Activated T-cell treated with anti-CD3 and anti-CD28 coated beads for 1 hour (primary cell): ENCODE results near the gene MAPRE2.
"Not testable (repeated sequence)": the region's sequence is repeated elsewhere in the genome, so short reads cannot be mapped to it uniquely, and the experiment has no call there.

Experiments
- DNase-seq: peaks from one replicate; pipeline ENCODE4 v3.0.0-alpha.2; 2020; ENCODE audit warnings: low read depth

The MAPRE2 gene

GRCh38 chr18:35091841-35092240, 50.6 kb downstream of the MAPRE2 start:
- DNase-seq = no peak

DNA sequence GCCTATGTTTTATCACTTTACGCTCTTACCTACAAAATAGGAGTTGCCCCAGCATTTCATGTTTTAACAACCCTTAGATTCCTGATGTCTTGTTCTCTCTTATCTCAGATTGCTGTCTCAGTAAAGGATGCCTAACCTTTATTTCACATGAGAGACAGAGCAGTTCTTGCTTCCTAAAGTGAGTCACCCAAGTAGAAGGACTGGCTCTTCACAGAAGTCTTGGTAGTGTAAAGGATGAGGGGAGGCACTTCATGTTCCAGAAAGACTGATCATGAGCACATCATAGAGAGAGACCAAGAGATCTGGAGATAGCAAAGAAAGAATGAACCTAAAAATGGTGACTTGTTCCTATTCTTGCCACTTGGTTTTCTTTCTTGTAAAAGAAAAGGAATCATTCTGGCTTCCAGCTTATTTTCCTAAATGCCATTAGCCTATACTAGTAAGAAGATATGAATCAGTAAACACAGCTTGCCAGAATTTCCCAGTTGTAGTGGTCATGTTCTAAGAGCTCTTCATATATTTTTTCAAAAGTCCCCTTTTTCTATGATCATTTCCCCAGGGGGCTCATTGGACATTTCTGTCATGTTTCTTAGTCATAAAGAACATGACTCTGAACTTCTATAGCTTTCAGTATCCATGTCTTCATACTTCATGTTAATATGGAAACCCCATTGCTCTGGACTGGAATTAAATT, 54.9 kb downstream of the MAPRE2 start:
- no peak for DNase-seq

DNA sequence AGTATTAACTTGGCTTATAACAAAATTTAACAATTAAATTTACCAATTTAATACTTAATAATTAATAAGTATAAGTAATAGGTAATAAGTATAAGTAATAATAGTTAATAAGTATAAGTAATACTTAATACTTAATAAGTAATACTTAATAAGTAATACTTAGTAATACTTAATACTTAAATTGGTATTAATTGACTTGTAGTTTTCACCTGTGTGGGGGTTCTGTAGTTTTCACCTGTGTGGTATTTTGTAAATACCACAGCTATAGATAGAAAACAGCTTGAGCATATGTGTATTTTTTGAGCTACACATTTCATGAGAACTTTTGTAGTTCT, 55.4 kb downstream of the MAPRE2 start:
- no peak for DNase-seq

- DNase-seq = no peak
These were observed 56.0 kb downstream of the MAPRE2 start for GRCh38 chr18:35097195-35097594.

GRCh38 chr18:35097763-35098162, 56.5 kb downstream of the MAPRE2 start:
- DNase-seq = no peak

- DNase-seq = no peak
These were observed 58.7 kb downstream of the MAPRE2 start for GRCh38 chr18:35099911-35100310.

GRCh38 chr18:35104391-35105051, 63.3 kb downstream of the MAPRE2 start:
- DNase-seq = no peak

- DNase-seq = no peak
These were observed 65.0 kb downstream of the MAPRE2 start for GRCh38 chr18:35106013-35106844.

GRCh38 chr18:35106845-35107148, 65.6 kb downstream of the MAPRE2 start:
- no peak for DNase-seq

GRCh38 chr18:35107216-35107615, 66.0 kb downstream of the MAPRE2 start:
- no peak for DNase-seq

- DNase-seq = not testable (repeated sequence)
These were observed 66.9 kb downstream of the MAPRE2 start for GRCh38 chr18:35108088-35108487.

GRCh38 chr18:35110059-35110458, 68.8 kb downstream of the MAPRE2 start:
- no peak for DNase-seq

GRCh38 chr18:35110554-35111485, 69.6 kb downstream of the MAPRE2 start:
- DNase-seq = no peak

DNA sequence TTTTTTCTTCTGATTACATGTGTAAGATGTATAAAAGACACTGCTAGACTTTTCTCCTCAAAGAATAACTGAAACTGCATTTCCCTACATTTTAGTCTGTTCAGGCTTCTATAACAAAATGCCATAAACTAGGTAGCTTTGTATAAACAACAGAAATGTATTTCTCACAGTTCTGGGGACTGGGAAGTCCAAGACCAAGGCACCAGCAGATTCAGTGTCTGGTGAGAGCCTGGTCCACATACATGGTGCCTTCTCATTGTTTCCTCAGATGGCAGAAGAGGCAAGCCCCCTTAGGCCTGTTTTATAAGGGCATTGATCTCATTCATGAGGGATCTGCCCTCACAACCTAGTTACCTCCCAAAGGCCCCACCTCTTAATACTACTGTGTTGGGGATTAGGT, 71.5 kb downstream of the MAPRE2 start:
- no peak for DNase-seq

DNA sequence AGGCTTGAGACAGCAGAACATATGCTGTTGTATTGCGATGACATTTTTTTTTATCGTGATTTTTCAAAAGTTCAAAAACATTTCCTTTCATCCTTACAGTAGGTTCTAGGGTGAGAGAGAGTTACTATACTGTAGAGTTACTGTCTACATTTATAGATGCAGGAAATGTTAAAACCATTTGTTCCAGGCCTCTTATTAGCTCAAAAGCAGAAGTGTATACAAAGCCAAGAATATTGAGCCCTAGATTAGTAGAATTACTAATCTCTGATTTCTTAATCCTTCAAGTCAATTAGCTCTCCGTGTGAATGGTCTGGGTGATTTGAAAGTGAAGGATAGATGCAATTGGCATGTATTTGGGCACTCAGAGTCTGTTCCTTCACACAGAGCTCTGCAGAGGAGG, 73.1 kb downstream of the MAPRE2 start:
- no peak for DNase-seq

GRCh38 chr18:35116784-35117318, 75.6 kb downstream of the MAPRE2 start:
- DNase-seq = no peak

- DNase-seq = no peak
These were observed 76.2 kb downstream of the MAPRE2 start for GRCh38 chr18:35117372-35117771.

GRCh38 chr18:35117951-35118411, 76.8 kb downstream of the MAPRE2 start:
- DNase-seq = no peak

DNA sequence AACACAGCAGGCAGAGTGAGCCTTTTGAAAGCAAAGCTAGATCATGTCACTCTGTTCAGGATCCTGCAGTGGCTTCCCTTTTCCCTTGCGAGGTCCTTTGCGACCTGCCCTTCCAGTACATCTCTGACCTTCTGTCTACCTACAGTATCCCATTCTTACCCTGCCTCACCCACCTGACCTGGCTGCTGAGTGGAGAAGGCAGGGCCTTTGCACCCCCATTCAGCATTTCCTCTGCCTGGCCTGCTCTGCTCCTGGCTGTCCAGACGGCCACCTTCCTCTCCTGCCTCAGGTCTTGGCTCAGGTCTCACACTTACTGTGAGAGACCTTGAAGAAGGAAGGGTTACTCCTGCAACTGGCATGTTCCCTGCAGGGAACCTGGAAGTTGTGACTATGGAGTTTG, 77.4 kb downstream of the MAPRE2 start:
- no peak for DNase-seq

GRCh38 chr18:35121038-35121437, 79.8 kb downstream of the MAPRE2 start:
- no peak for DNase-seq

DNA sequence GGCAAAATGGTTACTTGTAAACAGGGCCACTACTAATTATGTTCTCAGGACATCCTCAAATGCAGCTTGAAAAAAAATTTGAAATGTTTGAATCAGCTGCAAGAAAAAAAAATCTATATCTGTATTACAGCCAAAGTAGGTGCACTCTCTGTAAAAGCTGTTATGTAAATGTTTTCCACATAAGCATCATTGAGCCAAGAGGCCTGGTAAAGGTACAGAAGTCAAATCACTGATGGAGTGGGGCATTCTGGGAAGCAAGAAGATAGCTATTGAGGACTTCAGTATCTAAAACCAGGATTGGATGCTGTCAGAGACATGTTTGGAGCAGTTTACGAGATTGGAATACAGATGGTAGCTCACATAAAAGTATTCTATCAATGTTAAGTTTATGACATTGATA, 80.3 kb downstream of the MAPRE2 start:
- DNase-seq = no peak
